WTC11 (cell line): ENCODE data around the gene CARMIL1. TPM values are rescaled to one million over a fixed set of nuclear protein-coding genes. Genes with fewer than 3 reads are reported as not detected.

Experiments
- ATAC-seq: fragments of 200-7000 bp; cut with Tn5 transposase; 2 replicates; pipeline ENCODE4 v1.10.0; 2021; ENCODE audit warnings: mild to moderate bottlenecking, moderate library complexity
- CTCF ChIA-PET: fragments of 300-600 bp; sonication (Branson Sonifier 250); formaldehyde crosslinking; loops from one replicate; lab custom pipeline; 2021; ENCODE audit warnings: antibody characterized with exemption; lab: Charles Lee
- POLR2A ChIA-PET: fragments of 350-600 bp; sonication (Branson Sonifier 250); formaldehyde crosslinking; loops from one replicate; lab custom pipeline; 2021; ENCODE audit warnings: antibody characterized with exemption; lab: Charles Lee
- DNase-seq: peaks from one replicate; pipeline ENCODE4 v3.0.0; 2021; ENCODE audit warnings: low spot score
- H3K27ac Mint-ChIP-seq: 2 replicates; pipeline ENCODE4 v1.8.0; 2021; ENCODE audit warnings: mixed read lengths
- H3K27me3 Mint-ChIP-seq: 2 replicates; pipeline ENCODE4 v1.8.0; 2021; ENCODE audit warnings: low read depth, mild to moderate bottlenecking, moderate library complexity, mixed read lengths
- H3K36me3 Mint-ChIP-seq: 2 replicates; pipeline ENCODE4 v1.8.0; 2021; ENCODE audit warnings: mixed read lengths
- H3K4me1 Mint-ChIP-seq: 2 replicates; pipeline ENCODE4 v1.8.0; 2022; ENCODE audit warnings: mixed read lengths
- H3K4me3 Mint-ChIP-seq: 2 replicates; pipeline ENCODE4 v1.8.0; 2021; ENCODE audit warnings: mild to moderate bottlenecking, moderate library complexity, mixed read lengths
- H3K9me3 Mint-ChIP-seq: 2 replicates; pipeline ENCODE4 v1.8.0; 2021; ENCODE audit warnings: mixed read lengths
- AFF4 ChIP-seq: sonication (generic); formaldehyde crosslinking; IDR thresholded peaks from 2 replicates; pipeline ENCODE4 v1.8.1; 2023; ENCODE audit warnings: mild to moderate bottlenecking, missing genetic modification reagents, borderline replicate concordance
- ARID4B ChIP-seq: sonication (generic); formaldehyde crosslinking; IDR thresholded peaks from 2 replicates; pipeline ENCODE4 v1.8.0; 2023; ENCODE audit warnings: missing genetic modification reagents, mild to moderate bottlenecking, borderline replicate concordance
- ATF6 ChIP-seq: sonication (generic); formaldehyde crosslinking; IDR thresholded peaks from 2 replicates; pipeline ENCODE4 v1.8.1; 2023; ENCODE audit warnings: mild to moderate bottlenecking, missing genetic modification reagents
- ERG ChIP-seq: fragments of 250-450 bp; sonication (Bioruptor Pico); IDR thresholded peaks from 2 replicates; pipeline ENCODE4 v1.8.0; 2021; ENCODE audit warnings: mild to moderate bottlenecking
- FOXK1 ChIP-seq: sonication (generic); formaldehyde crosslinking; IDR thresholded peaks from 2 replicates; pipeline ENCODE4 v1.8.0; 2022; ENCODE audit warnings: mild to moderate bottlenecking, moderate library complexity, missing genetic modification reagents
- FOXP1 ChIP-seq: sonication (generic); formaldehyde crosslinking; IDR thresholded peaks from 2 replicates; pipeline ENCODE4 v1.8.0; 2022; ENCODE audit warnings: missing genetic modification reagents, mild to moderate bottlenecking, moderate library complexity, borderline replicate concordance
- FOXP4 ChIP-seq: sonication (generic); formaldehyde crosslinking; IDR thresholded peaks from 2 replicates; pipeline ENCODE4 v1.8.0; 2022; ENCODE audit warnings: mild to moderate bottlenecking, missing genetic modification reagents
- ZBTB21 ChIP-seq: sonication (generic); formaldehyde crosslinking; IDR thresholded peaks from 2 replicates; pipeline ENCODE4 v1.8.1; 2023; ENCODE audit warnings: mild to moderate bottlenecking, missing genetic modification reagents, borderline replicate concordance
- total RNA-seq: library from RNA; stranded (reverse); gene quantifications from 3 replicates; pipeline ENCODE4 v1.2.3, GENCODE V29; 2021

Gene CARMIL1
- total RNA-seq, 1 experiment from 2014 or later, result 36.2 TPM

DNA sequence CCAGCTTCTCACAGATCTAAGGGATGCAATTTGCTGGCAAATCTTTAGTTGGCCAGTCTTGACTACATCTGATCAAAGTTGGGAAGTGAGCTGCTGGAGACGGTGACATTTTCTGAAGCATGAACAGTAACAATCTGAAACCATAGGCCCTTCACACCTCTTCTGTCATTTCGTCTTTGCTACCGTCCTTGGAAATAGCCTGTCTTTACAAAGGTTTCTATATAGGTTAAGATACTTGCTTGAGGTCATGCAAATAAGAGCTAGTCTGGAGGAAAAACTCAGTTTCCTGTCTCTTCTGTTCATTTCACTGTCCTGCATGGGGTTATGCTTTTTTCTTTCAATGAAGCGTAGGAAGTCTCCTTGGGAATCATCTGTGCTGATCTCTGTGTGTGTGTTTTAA lies 55.6 kb downstream of the CARMIL1 start:
- ChIA-PET POLR2A (no interaction called here), CTCF (interaction anchor here (0.8 to 1.5 kb wide), 2 partner anchors 14 to 33 kb away, joined by 3 to 6 read pairs; no protein-coding TSS in a partner anchor)
- peak overlapping the region; percentile 34; the same call in 1 of the 2 replicates for H3K27ac Mint-ChIP-seq
- no peaks in the 10 kb centered on the region for H3K9me3 Mint-ChIP-seq
- no peaks in the 10 kb centered on the region for H3K36me3 Mint-ChIP-seq
- H3K27me3 Mint-ChIP-seq, result no peaks in the 10 kb centered on the region
- ATAC-seq (no peak), DNase-seq (no peak)
- no peak overlapping the region for H3K4me3 Mint-ChIP-seq
- H3K4me1 Mint-ChIP-seq, result peaks cover 80% of the 10 kb centered on the region
- TF ChIP-seq FOXP4 (CRISPR knock-in tag) (no peak), ARID4B (CRISPR knock-in tag) (no peak), ATF6 (CRISPR knock-in tag) (no peak), ERG (CRISPR knock-in tag) (no peak), FOXP1 (CRISPR knock-in tag) (no peak), ZBTB21 (CRISPR knock-in tag) (no peak)

- Mint-ChIP-seq H3K27me3 (no peaks in the 10 kb centered on the region), H3K4me3 (no peak overlapping the region), H3K4me1 (peaks cover 83% of the 10 kb centered on the region), H3K36me3 (no peaks in the 10 kb centered on the region), H3K27ac (no peak overlapping the region), H3K9me3 (no peaks in the 10 kb centered on the region)
- TF ChIP-seq AFF4 (CRISPR knock-in tag), result no peak
- TF ChIP-seq FOXP4 (CRISPR knock-in tag), result no peak
- TF ChIP-seq FOXK1 (CRISPR knock-in tag), result no peak
- TF ChIP-seq ARID4B (CRISPR knock-in tag), result no peak
- CTCF ChIA-PET, result interaction anchor here (1.3 kb wide), 1 partner anchor 113 kb away, joined by 3 read pairs; no protein-coding TSS in a partner anchor
- DNase-seq (no peak), ATAC-seq (no peak)
- POLR2A ChIA-PET, result no interaction called here
These were observed 57.8 kb downstream of the CARMIL1 start for GRCh38 chr6:25336996-25337395.
